ENCODE results near the gene LRMDA. TPM values are rescaled to one million over a fixed set of nuclear protein-coding genes. Genes with fewer than 3 reads are reported as not detected.

Gene LRMDA
- total and polyA plus RNA-seq, 2 of the 8 experiments (the other 6 are each of a cell fraction or from before 2014, with no cell fraction given): 0.86 to 2.8 TPM

- Histone ChIP-seq H3K23ac (ENCODE audit: insufficient read length) (no peak overlapping the region), H3K14ac (ENCODE audit: insufficient read length) (no peak overlapping the region), H3K4ac (replicated peaks; ENCODE audit: insufficient read length, low read depth, low read length) (no peak overlapping the region), H4K20me1 (replicated peaks in 1 of 2; ENCODE audit: control insufficient read depth in 1 of 2, insufficient read depth in 2 of 2, low read length in 2 of 2) (no peaks in the 10 kb centered on the region), H3K27ac (ENCODE audit: low read depth, low read length) (no peak overlapping the region), H2BK120ac (replicated peaks; ENCODE audit: low read depth, low read length) (no peak overlapping the region), H3K56ac (replicated peaks; ENCODE audit: insufficient read length, low read depth, low read length) (no peak overlapping the region), H3K4me1 (replicated peaks in 1 of 4; ENCODE audit: control insufficient read depth in 3 of 4, insufficient read depth in 4 of 4, low read length in 3 of 4) (peaks cover 0 to 8% (median 5%) of the 10 kb centered on the region in 4 experiments; a peak in 4 of 7 replicates), H4K8ac (ENCODE audit: extremely low read depth, insufficient read depth, low read length) (no peak overlapping the region), H3K4me2 (ENCODE audit: insufficient read depth in 1 of 2, low read depth in 2 of 2, low read length in 2 of 2) (no peak overlapping the region), H2AFZ (ENCODE audit: low read length) (no peak overlapping the region), H4K91ac (replicated peaks; ENCODE audit: insufficient read length, low read length) (no peak overlapping the region), H3K36me3 (ENCODE audit: control insufficient read depth in 2 of 4, insufficient read depth in 4 of 4, low read length in 3 of 4) (no peaks in the 10 kb centered on the region), H3K79me2 (ENCODE audit: control insufficient read depth in 1 of 2, insufficient read depth in 2 of 2, low read length in 2 of 2) (no peaks in the 10 kb centered on the region), H3K4me3 (ENCODE audit: extremely low read depth in 1 of 4, insufficient read depth in 2 of 4, low read depth in 3 of 4, low read length in 4 of 4) (no peak overlapping the region), H4K5ac (ENCODE audit: insufficient read length, low read depth, low read length) (no peak overlapping the region), H2AK5ac (ENCODE audit: low read depth, low read length) (no peak overlapping the region), H2BK5ac (ENCODE audit: low read depth, low read length) (no peak overlapping the region), H3K18ac (ENCODE audit: extremely low read depth, low read length) (no peak overlapping the region), H3K27me3 (replicated peaks in 1 of 4; ENCODE audit: control insufficient read depth in 3 of 4, extremely low read depth in 1 of 4, insufficient read depth in 3 of 4, low read length in 3 of 4) (no peaks in the 10 kb centered on the region), H3K9ac (replicated peaks in 1 of 4; ENCODE audit: extremely low read depth in 1 of 4, low read depth in 3 of 4, low read length in 3 of 4) (no peak overlapping the region), H2BK12ac (ENCODE audit: low read depth, low read length) (no peak overlapping the region), H3K9me3 (ENCODE audit: insufficient read depth in 2 of 2, low read depth in 1 of 2, low read length in 1 of 2) (no peaks in the 10 kb centered on the region), H2BK15ac (ENCODE audit: low read length) (no peak overlapping the region), H2BK20ac (ENCODE audit: low read length) (no peak overlapping the region), H3K23me2 (ENCODE audit: low read depth, low read length) (no peaks in the 10 kb centered on the region), H3K79me1 (ENCODE audit: low read depth, low read length) (no peaks in the 10 kb centered on the region)
- TF ChIP-seq ZNF274 (IDR thresholded peaks at IDR 0.05; ENCODE audit: borderline replicate concordance, extremely low read depth, low read length): no peak
- no peak for TF ChIP-seq GTF2F1 (IDR thresholded peaks at IDR 0.05; ENCODE audit: borderline replicate concordance, low read depth, low read length)
- TF ChIP-seq MAFK (IDR thresholded peaks at IDR 0.05; ENCODE audit: low read depth, low read length): no peak
- TF ChIP-seq CHD2 (IDR thresholded peaks at IDR 0.05; ENCODE audit: low read length): no peak
- no peak for TF ChIP-seq HDAC6 (IDR thresholded peaks at IDR 0.05; ENCODE audit: low read depth, low read length)
- TF ChIP-seq ATF2 (IDR thresholded peaks at IDR 0.05; ENCODE audit: low read length): no peak
- no peak for TF ChIP-seq SIX5 (IDR thresholded peaks at IDR 0.05; ENCODE audit: low read depth, low read length)
- TF ChIP-seq CTCF (IDR thresholded peaks at IDR 0.05; ENCODE audit: control extremely low read depth in 1 of 3, insufficient read depth in 1 of 3, low read depth in 1 of 3, low read length in 3 of 3): no peak
- no peak for TF ChIP-seq TAF7 (optimal IDR thresholded peaks at IDR 0.05; ENCODE audit: borderline replicate concordance, low read depth, low read length)
- no peak for TF ChIP-seq POLR2AphosphoS5 (IDR thresholded peaks at IDR 0.05; ENCODE audit: low read depth, low read length)
- no peak for TF ChIP-seq TBP (IDR thresholded peaks at IDR 0.05; ENCODE audit: low read depth, low read length)
- DNase-seq (ENCODE audit: low read depth in 1 of 2, low spot score in 2 of 2): no peak
- no peak for FAIRE-seq
- CTCF ChIA-PET (ENCODE audit: partially characterized antibody): no interaction called here
- POLR2A ChIA-PET (ENCODE audit: partially characterized antibody): no interaction called here
Measured at GRCh38 chr10:76394707-76395042, 963.3 kb downstream of the LRMDA start.
